Activated CD4-positive, alpha-beta T cell treated with anti-CD3 and anti-CD28 coated beads for 36 hours (primary cell): ENCODE measurements around the gene STRN. TPM values are rescaled to one million over a fixed set of nuclear protein-coding genes. Genes with fewer than 3 reads are reported as not detected.
A peak's percentile ranks its signal among the peaks of the same experiment; 100 is the strongest.
"Not testable (repeated sequence)": the region's sequence is repeated elsewhere in the genome, so short reads cannot be mapped to it uniquely, and the experiment has no call there.

ENCODE experiments used
- ATAC-seq: fragments of 200-7000 bp; cut with Tn5 transposase; one replicate; pipeline ENCODE4 v1.10.0; 2021; ENCODE audit warnings: mild to moderate bottlenecking, moderate library complexity
- CTCF ChIA-PET: fragments of 350-600 bp; sonication (Branson Sonifier 250); formaldehyde crosslinking; loops from one replicate; lab custom pipeline; 2021; ENCODE audit warnings: antibody characterized with exemption; lab: Charles Lee
- POLR2A ChIA-PET: fragments of 350-600 bp; sonication (Branson Sonifier 250); formaldehyde crosslinking; loops from one replicate; lab custom pipeline; 2021; ENCODE audit warnings: antibody characterized with exemption, inconsistent platforms; lab: Charles Lee
- DNase-seq: peaks from one replicate; pipeline ENCODE4 v3.0.0-alpha.2; 2020
- H3K27ac Mint-ChIP-seq: one replicate; pipeline ENCODE4 v1.8.0; 2021; ENCODE audit warnings: mixed read lengths
- H3K27me3 Mint-ChIP-seq: one replicate; pipeline ENCODE4 v1.8.0; 2021; ENCODE audit warnings: mixed read lengths
- H3K36me3 Mint-ChIP-seq: one replicate; pipeline ENCODE4 v1.8.0; 2021; ENCODE audit warnings: low read depth, mixed read lengths
- H3K4me1 Mint-ChIP-seq: one replicate; pipeline ENCODE4 v1.8.0; 2021; ENCODE audit warnings: mixed read lengths
- H3K4me3 Mint-ChIP-seq: one replicate; pipeline ENCODE4 v1.8.0; 2021; ENCODE audit warnings: mild to moderate bottlenecking, moderate library complexity, mixed read lengths
- H3K9me3 Mint-ChIP-seq: one replicate; pipeline ENCODE4 v1.8.0; 2021; ENCODE audit warnings: low read depth, mixed read lengths
- intact Hi-C, 2 experiments: fragments of 100-400 bp; cut with DNase I in 1 of 2; cut with micrococcal nuclease in 1 of 2; formaldehyde crosslinking; loops; one replicate each; pipeline versions ENCODE4 v1.14.2 to v1.15.1; 2022 to 2024; cut with DNase I, micrococcal nuclease
- total RNA-seq, 2 experiments: library from RNA; stranded (reverse); gene quantifications; one replicate each; pipeline ENCODE4 v1.2.3, GENCODE V29; 2021

Gene STRN
- total RNA-seq, 2 experiments from 2014 or later = 27.7 to 32.0 TPM

- POLR2A ChIA-PET = no interaction called here
- H3K4me1 Mint-ChIP-seq = no peaks in the 10 kb centered on the region
- peaks cover 3% of the 10 kb centered on the region for H3K36me3 Mint-ChIP-seq
- no peaks in the 10 kb centered on the region for H3K27me3 Mint-ChIP-seq
- no peaks in the 10 kb centered on the region for H3K9me3 Mint-ChIP-seq
- H3K4me3 Mint-ChIP-seq = no peak overlapping the region
- CTCF ChIA-PET = interaction anchor here (0.9 kb wide), 1 partner anchor 9 kb away, joined by 3 read pairs; no protein-coding TSS in a partner anchor
- intact Hi-C loops = no loop called here
- no peak for DNase-seq
- no peak for ATAC-seq
- no peak overlapping the region for H3K27ac Mint-ChIP-seq
Measured at GRCh38 chr2:36904636-36905035, 61.7 kb downstream of the STRN start.

- CTCF ChIA-PET = interaction anchor here (0.8 to 1.1 kb wide), 2 partner anchors 13 to 81 kb away, joined by 4 read pairs; no protein-coding TSS in a partner anchor
- H3K4me3 Mint-ChIP-seq = no peak overlapping the region
- H3K27me3 Mint-ChIP-seq = no peaks in the 10 kb centered on the region
- DNase-seq = no peak
- H3K9me3 Mint-ChIP-seq = no peaks in the 10 kb centered on the region
- no peak overlapping the region for H3K27ac Mint-ChIP-seq
- peaks cover 5% of the 10 kb centered on the region for H3K36me3 Mint-ChIP-seq
- H3K4me1 Mint-ChIP-seq = no peaks in the 10 kb centered on the region
- intact Hi-C loops = no loop called here
- no peak for ATAC-seq
- POLR2A ChIA-PET = no interaction called here
Measured at GRCh38 chr2:36902385-36903120, 63.8 kb downstream of the STRN start.

- Mint-ChIP-seq H3K9me3 (no peaks in the 10 kb centered on the region), H3K27me3 (no peaks in the 10 kb centered on the region), H3K4me3 (no peak overlapping the region), H3K36me3 (peaks cover 15% of the 10 kb centered on the region), H3K27ac (no peak overlapping the region), H3K4me1 (peaks cover 8% of the 10 kb centered on the region)
- ATAC-seq (no peak), DNase-seq (no peak)
- ChIA-PET CTCF (interaction anchor here (0.7 kb wide), 1 partner anchor 1696 kb away, joined by 3 read pairs; no protein-coding TSS in a partner anchor), POLR2A (no interaction called here)
- intact Hi-C loops = no loop called here
Measured at GRCh38 chr2:36892805-36893204, 73.5 kb downstream of the STRN start.

GRCh38 chr2:36889795-36890194 lies 76.5 kb downstream of the STRN start:
- Mint-ChIP-seq H3K27me3 (no peaks in the 10 kb centered on the region), H3K4me3 (no peak overlapping the region), H3K36me3 (peaks cover 24% of the 10 kb centered on the region), H3K27ac (peak overlapping the region; percentile 67), H3K9me3 (no peaks in the 10 kb centered on the region), H3K4me1 (peaks cover 8% of the 10 kb centered on the region)
- peak; percentile 99 for ATAC-seq
- DNase-seq = peak; percentile 25
- intact Hi-C loops = loop anchor here in 1 of 2 experiments (1.0 kb wide), 1 partner anchor 77 kb away; the partner anchor contains the start of gene STRN
- CTCF ChIA-PET = interaction anchor here (1.0 kb wide), 1 partner anchor 19 kb away, joined by 3 read pairs; no protein-coding TSS in a partner anchor
- POLR2A ChIA-PET = interaction anchor here (0.6 kb wide), 1 partner anchor 63 kb away, joined by 4 read pairs; no protein-coding TSS in a partner anchor

- H3K4me1 Mint-ChIP-seq, H3K27me3 Mint-ChIP-seq, intact Hi-C loops, H3K4me3 Mint-ChIP-seq, CTCF ChIA-PET, DNase-seq, H3K9me3 Mint-ChIP-seq, H3K27ac Mint-ChIP-seq, POLR2A ChIA-PET, ATAC-seq: not testable (repeated sequence)
- H3K36me3 Mint-ChIP-seq = peaks cover 28% of the 10 kb centered on the region
Measured at GRCh38 chr2:36887095-36887494, 79.2 kb downstream of the STRN start.

- ATAC-seq (no peak), DNase-seq (no peak)
- H3K9me3 Mint-ChIP-seq = no peaks in the 10 kb centered on the region
- no peak overlapping the region for H3K4me3 Mint-ChIP-seq
- no peaks in the 10 kb centered on the region for H3K27me3 Mint-ChIP-seq
- H3K27ac Mint-ChIP-seq = no peak overlapping the region
- POLR2A ChIA-PET = no interaction called here
- intact Hi-C loops = no loop called here
- CTCF ChIA-PET = no interaction called here
- H3K36me3 Mint-ChIP-seq = peaks cover 28% of the 10 kb centered on the region
- H3K4me1 Mint-ChIP-seq = peaks cover 8% of the 10 kb centered on the region
Measured at GRCh38 chr2:36886664-36887063, 79.7 kb downstream of the STRN start.

- Mint-ChIP-seq H3K27me3 (no peaks in the 10 kb centered on the region), H3K9me3 (no peaks in the 10 kb centered on the region), H3K36me3 (peaks cover 27% of the 10 kb centered on the region), H3K4me3 (no peak overlapping the region), H3K27ac (no peak overlapping the region), H3K4me1 (peaks cover 8% of the 10 kb centered on the region)
- ATAC-seq = no peak
- intact Hi-C loops = no loop called here
- no peak for DNase-seq
- ChIA-PET POLR2A (no interaction called here), CTCF (no interaction called here)
Measured at GRCh38 chr2:36885605-36886004, 80.7 kb downstream of the STRN start.

- DNase-seq (no peak), ATAC-seq (no peak)
- no peak overlapping the region for H3K27ac Mint-ChIP-seq
- no peaks in the 10 kb centered on the region for H3K4me1 Mint-ChIP-seq
- intact Hi-C loops = no loop called here
- no peak overlapping the region for H3K4me3 Mint-ChIP-seq
- H3K27me3 Mint-ChIP-seq = no peaks in the 10 kb centered on the region
- ChIA-PET POLR2A (interaction anchor here (0.6 kb wide), 1 partner anchor 1395 kb away, joined by 3 read pairs; no protein-coding TSS in a partner anchor), CTCF (no interaction called here)
- no peaks in the 10 kb centered on the region for H3K9me3 Mint-ChIP-seq
- peaks cover 24% of the 10 kb centered on the region for H3K36me3 Mint-ChIP-seq
Measured at GRCh38 chr2:36882532-36882931, 83.8 kb downstream of the STRN start.

- intact Hi-C loops = no loop called here
- Mint-ChIP-seq H3K27ac (no peak overlapping the region), H3K27me3 (no peaks in the 10 kb centered on the region), H3K9me3 (no peaks in the 10 kb centered on the region), H3K4me1 (no peaks in the 10 kb centered on the region), H3K36me3 (peaks cover 30% of the 10 kb centered on the region), H3K4me3 (no peak overlapping the region)
- CTCF ChIA-PET = no interaction called here
- DNase-seq (no peak), ATAC-seq (no peak)
- POLR2A ChIA-PET = no interaction called here
Measured at GRCh38 chr2:36881816-36882215, 84.5 kb downstream of the STRN start.

GRCh38 chr2:36878429-36878828 lies 87.9 kb downstream of the STRN start:
- H3K27me3 Mint-ChIP-seq = no peaks in the 10 kb centered on the region
- intact Hi-C loops = no loop called here
- no peaks in the 10 kb centered on the region for H3K9me3 Mint-ChIP-seq
- H3K4me1 Mint-ChIP-seq = no peaks in the 10 kb centered on the region
- peaks cover 34% of the 10 kb centered on the region for H3K36me3 Mint-ChIP-seq
- ATAC-seq (no peak), DNase-seq (no peak)
- no peak overlapping the region for H3K27ac Mint-ChIP-seq
- CTCF ChIA-PET = no interaction called here
- POLR2A ChIA-PET = no interaction called here
- H3K4me3 Mint-ChIP-seq = no peak overlapping the region

GRCh38 chr2:36871068-36871707 lies 95.1 kb downstream of the STRN start:
- CTCF ChIA-PET = interaction anchor here (1.5 kb wide), 1 partner anchor 67 kb away, joined by 3 read pairs; no protein-coding TSS in a partner anchor
- peaks cover 3% of the 10 kb centered on the region for H3K4me1 Mint-ChIP-seq
- peaks cover 48% of the 10 kb centered on the region for H3K36me3 Mint-ChIP-seq
- H3K9me3 Mint-ChIP-seq = no peaks in the 10 kb centered on the region
- ATAC-seq (peak; percentile 44), DNase-seq (no peak)
- POLR2A ChIA-PET = no interaction called here
- no peaks in the 10 kb centered on the region for H3K27me3 Mint-ChIP-seq
- intact Hi-C loops = no loop called here
- H3K4me3 Mint-ChIP-seq = no peak overlapping the region
- no peak overlapping the region for H3K27ac Mint-ChIP-seq
